Mesenchymal stem cell (in vitro differentiated cells and primary cell): ENCODE results near the gene GLCE.

Experiments
- DNase-seq: peaks from one replicate; pipeline ENCODE4 v3.0.0-alpha.2; 2013
- H2AFZ ChIP-seq: one replicate; pipeline ENCODE4 v1.6.1; 2013; ENCODE audit warnings: low read depth, mild to moderate bottlenecking, control low read depth, inconsistent platforms, low read length, moderate library complexity
- H2AK5ac ChIP-seq: 2 replicates; pipeline ENCODE4 v1.6.1; 2013; ENCODE audit warnings: low read length, moderate library complexity, mild to moderate bottlenecking, inconsistent platforms; ENCODE audit not compliant: severe bottlenecking
- H2BK120ac ChIP-seq: one replicate; pipeline ENCODE4 v1.6.1; 2013; ENCODE audit warnings: low read depth, mild to moderate bottlenecking, inconsistent platforms, low read length, moderate library complexity
- H2BK12ac ChIP-seq, 2 experiments: one replicate each; pipeline ENCODE4 v1.6.1; 2013; ENCODE audit warnings: inconsistent platforms in 2 of 2, low read length in 2 of 2, mild to moderate bottlenecking in 2 of 2, moderate library complexity in 2 of 2, control low read depth in 1 of 2
- H2BK15ac ChIP-seq: one replicate; pipeline ENCODE4 v1.6.1; 2013; ENCODE audit warnings: mild to moderate bottlenecking, low read depth, inconsistent platforms; ENCODE audit not compliant: poor library complexity, severe bottlenecking
- H2BK5ac ChIP-seq: 2 replicates; pipeline ENCODE4 v1.6.1; 2013; ENCODE audit warnings: low read depth, mild to moderate bottlenecking, low read length, control low read depth, inconsistent platforms; ENCODE audit not compliant: poor library complexity, severe bottlenecking
- H3K14ac ChIP-seq, 2 experiments: one replicate each; pipeline ENCODE4 v1.6.1; 2013; ENCODE audit warnings: inconsistent platforms in 2 of 2, low read length in 2 of 2, control low read depth in 1 of 2, mild to moderate bottlenecking in 1 of 2, moderate library complexity in 1 of 2
- H3K18ac ChIP-seq, 2 experiments: one replicate each; pipeline ENCODE4 v1.6.1; 2013; ENCODE audit warnings: inconsistent platforms in 2 of 2, low read length in 2 of 2, control low read depth in 1 of 2, low read depth in 1 of 2, mild to moderate bottlenecking in 1 of 2
- H3K23ac ChIP-seq, 2 experiments: one replicate each; pipeline ENCODE4 v1.6.1; 2013; ENCODE audit warnings: inconsistent platforms in 2 of 2, low read length in 2 of 2, mild to moderate bottlenecking in 2 of 2, moderate library complexity in 2 of 2, control low read depth in 1 of 2
- H3K27ac ChIP-seq: 2 replicates; pipeline ENCODE4 v1.5.1; 2013; ENCODE audit warnings: mild to moderate bottlenecking, moderate library complexity, low read length, control low read depth, inconsistent platforms; ENCODE audit not compliant: poor library complexity, severe bottlenecking
- H3K27me3 ChIP-seq, 2 experiments: 2 replicates each; pipeline versions ENCODE4 v1.6.1 to v1.7.0; 2013; ENCODE audit warnings: low read length in 2 of 2, mild to moderate bottlenecking in 2 of 2, moderate library complexity in 2 of 2, control low read depth in 1 of 2, inconsistent platforms in 1 of 2; ENCODE audit not compliant: control insufficient read depth in 1 of 2, insufficient read depth in 1 of 2
- H3K36me3 ChIP-seq, 2 experiments: 2 replicates each; pipeline versions ENCODE4 v1.6.1 to v1.7.0; 2013; ENCODE audit warnings: low read length in 2 of 2, control low read depth in 1 of 2, inconsistent platforms in 1 of 2, low read depth in 1 of 2, mild to moderate bottlenecking in 1 of 2; ENCODE audit not compliant: insufficient read depth in 2 of 2, control insufficient read depth in 1 of 2
- H3K4ac ChIP-seq, 2 experiments: one replicate each; pipeline ENCODE4 v1.6.1; 2013; ENCODE audit warnings: inconsistent platforms in 2 of 2, low read length in 2 of 2, mild to moderate bottlenecking in 2 of 2, moderate library complexity in 2 of 2, control low read depth in 1 of 2, low read depth in 1 of 2
- H3K4me1 ChIP-seq: 2 replicates; pipeline ENCODE4 v1.6.1; 2013; ENCODE audit warnings: low read depth, low read length, control low read depth; ENCODE audit not compliant: control insufficient read depth, insufficient read depth
- H3K4me2 ChIP-seq: 2 replicates; pipeline ENCODE4 v1.6.1; 2013; ENCODE audit warnings: low read length, mild to moderate bottlenecking, inconsistent platforms; ENCODE audit not compliant: poor library complexity, severe bottlenecking
- H3K4me3 ChIP-seq, 2 experiments: 2 replicates each; pipeline versions ENCODE4 v1.5.1 to v1.7.0; 2013; ENCODE audit warnings: low read length in 2 of 2, mild to moderate bottlenecking in 2 of 2, control low read depth in 1 of 2, low read depth in 1 of 2; ENCODE audit not compliant: insufficient read depth in 1 of 2
- H3K79me1 ChIP-seq: replicated peaks from 2 replicates; pipeline ENCODE4 v1.6.1; 2013; ENCODE audit warnings: mild to moderate bottlenecking, control low read depth, low read length, inconsistent platforms; ENCODE audit not compliant: poor library complexity, severe bottlenecking
- H3K9ac ChIP-seq: 2 replicates; pipeline ENCODE4 v1.7.0; 2013; ENCODE audit warnings: mild to moderate bottlenecking, low read length, moderate library complexity
- H3K9me3 ChIP-seq: 2 replicates; pipeline ENCODE4 v1.7.0; 2013; ENCODE audit warnings: mild to moderate bottlenecking, low read length; ENCODE audit not compliant: control insufficient read depth
- H4K8ac ChIP-seq: one replicate; pipeline ENCODE4 v1.6.1; 2013; ENCODE audit warnings: inconsistent platforms, mild to moderate bottlenecking, low read length, moderate library complexity
- H4K91ac ChIP-seq: one replicate; pipeline ENCODE4 v1.6.1; 2013; ENCODE audit warnings: mild to moderate bottlenecking, low read length, inconsistent platforms
- WGBS: methylation state at CpG from one replicate; pipeline ENCODE4 v1.1.7; 2013; ENCODE audit warnings: mixed read lengths; 5-methylcytosine and 5-hydroxymethylcytosine counted together

The GLCE gene

DNA sequence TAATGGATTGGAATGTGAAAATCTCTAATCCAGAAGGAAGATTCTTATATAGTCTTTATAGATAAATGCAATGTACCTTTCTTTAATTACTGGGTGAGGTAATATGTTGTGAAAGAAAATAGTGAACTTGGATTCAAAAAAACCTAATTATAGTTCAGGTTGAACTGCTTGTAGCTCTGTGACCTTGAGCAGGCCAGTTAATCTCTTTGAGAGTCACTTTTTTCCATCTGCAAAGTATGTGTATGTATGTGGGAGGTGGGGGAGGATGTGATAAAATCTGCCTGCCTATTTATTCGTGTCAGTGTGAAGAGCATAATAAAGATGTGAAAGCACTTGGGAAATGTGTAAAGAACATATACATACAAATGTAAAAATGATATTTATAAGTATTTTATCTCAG lies 34.4 kb downstream of the GLCE start:
- H3K18ac ChIP-seq: no peak overlapping the region
- peaks cover 1% of the 10 kb centered on the region for H3K4me1 ChIP-seq
- peaks cover 5% of the 10 kb centered on the region for H3K9me3 ChIP-seq
- no peak overlapping the region for H3K27ac ChIP-seq
- H2AK5ac ChIP-seq: no peak overlapping the region
- H2BK12ac ChIP-seq: no peak overlapping the region
- H2BK15ac ChIP-seq: no peak overlapping the region
- H3K14ac ChIP-seq: no peak overlapping the region
- H3K4ac ChIP-seq: no peak overlapping the region
- peak; percentile 37 for DNase-seq
- no peak overlapping the region for H3K4me3 ChIP-seq
- peaks cover 10% of the 10 kb centered on the region for H3K79me1 ChIP-seq
- H2BK120ac ChIP-seq: no peak overlapping the region
- H3K27me3 ChIP-seq: no peaks in the 10 kb centered on the region
- H3K23ac ChIP-seq: no peak overlapping the region
- H4K91ac ChIP-seq: no peak overlapping the region
- no peak overlapping the region for H2AFZ ChIP-seq
- no peak overlapping the region for H3K4me2 ChIP-seq
- H4K8ac ChIP-seq: no peak overlapping the region
- H3K9ac ChIP-seq: peak overlapping the region; percentile 1
- H2BK5ac ChIP-seq: no peak overlapping the region
- whole genome bisulfite sequencing: no CpG with 5 or more reads among the region's 1 CpG
- peaks cover 0 to 9% of the 10 kb centered on the region in 2 experiments for H3K36me3 ChIP-seq

- Histone ChIP-seq H3K23ac (no peak overlapping the region), H4K8ac (no peak overlapping the region), H3K14ac (no peak overlapping the region), H2BK15ac (no peak overlapping the region), H3K4me3 (no peak overlapping the region), H2AFZ (no peak overlapping the region), H3K4ac (no peak overlapping the region), H2BK5ac (no peak overlapping the region), H3K27me3 (no peaks in the 10 kb centered on the region), H4K91ac (no peak overlapping the region), H2BK12ac (no peak overlapping the region), H2AK5ac (no peak overlapping the region), H3K9ac (no peak overlapping the region), H3K4me1 (no peaks in the 10 kb centered on the region), H3K18ac (no peak overlapping the region), H2BK120ac (no peak overlapping the region), H3K27ac (no peak overlapping the region), H3K79me1 (peaks cover 6% of the 10 kb centered on the region), H3K9me3 (no peaks in the 10 kb centered on the region), H3K4me2 (no peak overlapping the region), H3K36me3 (peaks cover 0 to 9% of the 10 kb centered on the region in 2 experiments)
- WGBS: 58% methylated on average over 1 of the region's 1 CpG
- no peak for DNase-seq
Measured at GRCh38 chr15:69200832-69201745, 40.7 kb downstream of the GLCE start.

- Histone ChIP-seq H3K23ac (no peak overlapping the region), H3K36me3 (no peaks in the 10 kb centered on the region), H4K91ac (no peak overlapping the region), H3K4me1 (no peaks in the 10 kb centered on the region), H3K4me3 (no peak overlapping the region), H4K8ac (no peak overlapping the region), H3K79me1 (peaks cover 6% of the 10 kb centered on the region), H2BK12ac (no peak overlapping the region), H3K9me3 (no peaks in the 10 kb centered on the region), H2BK5ac (no peak overlapping the region), H3K4ac (no peak overlapping the region), H2AK5ac (no peak overlapping the region), H2AFZ (no peak overlapping the region), H3K18ac (no peak overlapping the region), H3K9ac (no peak overlapping the region), H3K27ac (no peak overlapping the region), H3K4me2 (no peak overlapping the region), H3K27me3 (no peaks in the 10 kb centered on the region), H2BK120ac (no peak overlapping the region), H2BK15ac (no peak overlapping the region), H3K14ac (no peak overlapping the region)
- WGBS: no CpG with 5 or more reads among the region's 1 CpG
- no peak for DNase-seq
Measured at GRCh38 chr15:69206079-69206478, 45.6 kb downstream of the GLCE start.

- H3K4me2 ChIP-seq: no peak overlapping the region
- no peak overlapping the region for H3K23ac ChIP-seq
- no peak overlapping the region for H2BK15ac ChIP-seq
- no peak for DNase-seq
- H2BK12ac ChIP-seq: no peak overlapping the region
- H4K91ac ChIP-seq: no peak overlapping the region
- no peaks in the 10 kb centered on the region for H3K36me3 ChIP-seq
- no peaks in the 10 kb centered on the region for H3K9me3 ChIP-seq
- H3K79me1 ChIP-seq: peaks cover 5% of the 10 kb centered on the region
- H2AK5ac ChIP-seq: no peak overlapping the region
- no peaks in the 10 kb centered on the region for H3K4me1 ChIP-seq
- no peak overlapping the region for H2BK5ac ChIP-seq
- no peak overlapping the region for H2BK120ac ChIP-seq
- no peak overlapping the region for H3K14ac ChIP-seq
- 100% methylated on average over 1 of the region's 1 CpG for WGBS
- no peaks in the 10 kb centered on the region for H3K27me3 ChIP-seq
- H3K4me3 ChIP-seq: no peak overlapping the region
- no peak overlapping the region for H3K4ac ChIP-seq
- H3K18ac ChIP-seq: no peak overlapping the region
- H3K27ac ChIP-seq: no peak overlapping the region
- no peak overlapping the region for H3K9ac ChIP-seq
- H4K8ac ChIP-seq: no peak overlapping the region
- H2AFZ ChIP-seq: no peak overlapping the region
Measured at GRCh38 chr15:69209661-69210060, 49.2 kb downstream of the GLCE start.
